RWPE2 (cell line): Measurements from ENCODE around the gene CCNA1.
A peak's percentile ranks its signal among the peaks of the same experiment; 100 is the strongest.

Experiments used
- ATAC-seq: fragments of 200-7000 bp; cut with Tn5 transposase; 3 replicates; pipeline ENCODE4 v1.9.1; 2021; ENCODE audit warnings: low read depth
- DNase-seq: peaks from one replicate; pipeline ENCODE4 v3.0.0-alpha.2; 2020; ENCODE audit warnings: low spot score
- H3K27ac ChIP-seq: fragments of 450-650 bp; 2 replicates; pipeline ENCODE4 v1.5.1; 2017; ENCODE audit warnings: mild to moderate bottlenecking; ENCODE audit not compliant: poor library complexity, severe bottlenecking
- H3K27me3 ChIP-seq: fragments of 250-450 bp; sonication (Bioruptor Pico); 2 replicates; pipeline ENCODE4 v1.5.1; 2021; ENCODE audit warnings: mild to moderate bottlenecking, moderate library complexity; ENCODE audit not compliant: insufficient read depth, poor library complexity, severe bottlenecking
- H3K36me3 ChIP-seq: fragments of 250-450 bp; sonication (Bioruptor Pico); 2 replicates; pipeline ENCODE4 v1.5.1; 2020; ENCODE audit warnings: low read depth, mild to moderate bottlenecking, moderate library complexity
- H3K4me1 ChIP-seq: fragments of 250-450 bp; sonication (Bioruptor Pico); 2 replicates; pipeline ENCODE4 v1.5.1; 2021; ENCODE audit warnings: mild to moderate bottlenecking, moderate library complexity; ENCODE audit not compliant: insufficient read depth, poor library complexity, severe bottlenecking
- H3K4me3 ChIP-seq: fragments of 250-450 bp; sonication (Bioruptor Pico); 2 replicates; pipeline ENCODE4 v1.5.1; 2021; ENCODE audit warnings: mild to moderate bottlenecking, moderate library complexity; ENCODE audit not compliant: severe bottlenecking
- H3K9me3 ChIP-seq: fragments of 250-450 bp; sonication (Bioruptor Pico); 2 replicates; pipeline ENCODE4 v1.5.1; 2021; ENCODE audit warnings: mild to moderate bottlenecking, moderate library complexity; ENCODE audit not compliant: severe bottlenecking
- CTCF ChIP-seq: fragments of 450-650 bp; IDR thresholded peaks from one replicate; pipeline ENCODE4 v1.5.1; 2017; ENCODE audit warnings: mild to moderate bottlenecking, moderate library complexity; ENCODE audit not compliant: poor library complexity, severe bottlenecking

The CCNA1 gene

GRCh38 chr13:36413161-36413560 lies 19.1 kb upstream of the CCNA1 start:
- Histone ChIP-seq H3K27ac (no peak overlapping the region), H3K27me3 (no peaks in the 10 kb centered on the region), H3K4me3 (no peak overlapping the region), H3K9me3 (no peaks in the 10 kb centered on the region), H3K36me3 (no peaks in the 10 kb centered on the region), H3K4me1 (peaks cover 4% of the 10 kb centered on the region)
- no peak for ATAC-seq
- DNase-seq: no peak
- TF ChIP-seq CTCF: no peak

DNA sequence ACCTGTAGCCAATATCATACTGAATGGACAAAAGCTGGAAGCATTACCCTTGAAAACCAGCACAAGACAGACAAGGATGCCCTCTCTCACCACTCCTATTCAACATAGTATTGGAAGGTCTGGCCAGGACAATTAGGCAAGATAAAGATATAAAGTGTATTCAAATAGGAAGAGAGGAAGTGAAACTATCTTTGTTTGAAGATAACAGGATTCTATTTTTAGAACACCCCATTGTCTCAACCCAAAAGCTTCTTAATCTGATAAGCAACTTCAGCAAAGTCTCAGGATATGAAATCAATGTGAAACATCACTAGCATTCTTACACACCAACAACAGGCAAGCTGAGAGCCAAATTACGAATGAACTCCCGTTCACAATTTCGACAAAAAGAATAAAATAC lies 17.8 kb upstream of the CCNA1 start:
- no peak for ATAC-seq
- Histone ChIP-seq H3K4me1 (peaks cover 4% of the 10 kb centered on the region), H3K27ac (no peak overlapping the region), H3K36me3 (no peaks in the 10 kb centered on the region), H3K4me3 (no peak overlapping the region), H3K9me3 (no peaks in the 10 kb centered on the region), H3K27me3 (no peaks in the 10 kb centered on the region)
- no peak for TF ChIP-seq CTCF
- DNase-seq: no peak

- Histone ChIP-seq H3K27me3 (no peaks in the 10 kb centered on the region), H3K4me3 (no peak overlapping the region), H3K4me1 (peaks cover 8% of the 10 kb centered on the region), H3K9me3 (no peaks in the 10 kb centered on the region), H3K36me3 (no peaks in the 10 kb centered on the region), H3K27ac (no peak overlapping the region)
- DNase-seq (no peak), ATAC-seq (no peak)
- no peak for TF ChIP-seq CTCF
Observed at GRCh38 chr13:36417331-36417730, 15.0 kb upstream of the CCNA1 start.

DNA sequence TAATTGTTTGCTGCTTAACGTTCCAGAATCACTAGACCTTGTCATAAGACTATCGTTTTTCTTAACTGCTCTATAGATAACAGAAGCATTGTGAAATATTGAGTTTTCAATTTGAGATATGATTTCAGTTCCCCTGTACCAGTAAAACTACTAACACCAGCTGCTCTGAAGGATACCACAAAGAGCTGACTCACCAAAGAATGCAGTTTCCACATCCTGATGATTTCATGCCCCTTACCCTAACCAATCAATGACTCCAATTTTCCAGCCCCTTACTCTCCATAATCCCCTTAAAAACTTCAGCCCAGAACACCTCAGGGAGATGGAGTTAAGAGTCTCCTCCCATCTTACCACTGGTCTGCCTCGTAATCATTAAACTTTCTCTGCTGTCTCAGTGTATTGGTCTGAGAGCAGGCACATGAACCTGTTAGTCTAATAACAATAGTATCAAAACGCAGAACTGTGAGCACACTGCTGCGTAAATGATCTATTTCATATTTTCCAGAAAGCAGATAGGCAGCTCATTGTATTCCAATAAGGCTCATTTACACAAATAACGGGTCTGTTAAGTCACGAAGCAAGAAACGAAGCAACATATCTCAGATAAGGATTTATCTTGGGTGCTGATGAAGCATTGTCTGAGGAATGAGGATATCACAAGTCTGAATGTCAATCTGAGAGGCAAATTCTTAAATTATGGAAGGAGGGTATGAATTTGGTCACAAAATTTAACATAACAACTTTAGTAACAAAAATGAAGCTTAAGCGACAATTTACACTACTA lies 14.1 kb upstream of the CCNA1 start:
- TF ChIP-seq CTCF: no peak
- ATAC-seq (peak; percentile 64), DNase-seq (no peak)
- no peak overlapping the region for H3K4me3 ChIP-seq
- H3K36me3 ChIP-seq: no peaks in the 10 kb centered on the region
- H3K9me3 ChIP-seq: no peaks in the 10 kb centered on the region
- H3K27ac ChIP-seq: no peak overlapping the region
- peaks cover 8% of the 10 kb centered on the region for H3K4me1 ChIP-seq
- no peaks in the 10 kb centered on the region for H3K27me3 ChIP-seq

GRCh38 chr13:36420437-36420891 lies 11.8 kb upstream of the CCNA1 start:
- Histone ChIP-seq H3K36me3 (no peaks in the 10 kb centered on the region), H3K27me3 (no peaks in the 10 kb centered on the region), H3K9me3 (peaks cover 1% of the 10 kb centered on the region), H3K4me1 (peaks cover 8% of the 10 kb centered on the region), H3K4me3 (no peak overlapping the region), H3K27ac (no peak overlapping the region)
- DNase-seq: no peak
- ATAC-seq: peak; percentile 82
- peak; percentile 92 for TF ChIP-seq CTCF
